OCI-LY1 (cell line): ENCODE results near the gene PSTPIP1.

Source experiments
- H2AFZ ChIP-seq: fragments of 200-600 bp; sonication (generic), shearing (Covaris generic); 2 replicates; pipeline ENCODE4 v1.6.0; 2014; ENCODE audit warnings: antibody characterized with exemption, mild to moderate bottlenecking, low read length
- H3F3A ChIP-seq: fragments of 200-600 bp; sonication (generic), shearing (Covaris generic); 2 replicates; pipeline ENCODE4 v1.6.0; 2014; ENCODE audit warnings: mild to moderate bottlenecking, antibody characterized with exemption, low read length, moderate library complexity; ENCODE audit not compliant: insufficient read depth
- H3K27ac ChIP-seq: fragments of 200-600 bp; sonication (generic); 2 replicates; pipeline ENCODE4 v1.5.1; 2014; ENCODE audit warnings: low read length, mixed run types, mild to moderate bottlenecking, low read depth; ENCODE audit not compliant: poor library complexity, severe bottlenecking
- H3K27me3 ChIP-seq: fragments of 200-600 bp; sonication (generic); 2 replicates; pipeline ENCODE4 v1.6.0; 2014; ENCODE audit warnings: antibody characterized with exemption, mild to moderate bottlenecking, low read length, moderate library complexity; ENCODE audit not compliant: insufficient read depth
- H3K36me3 ChIP-seq: fragments of 200-600 bp; sonication (generic); 2 replicates; pipeline ENCODE4 v1.6.1; 2014; ENCODE audit warnings: mild to moderate bottlenecking, antibody characterized with exemption, low read length, moderate library complexity, mixed read lengths; ENCODE audit not compliant: insufficient read depth
- H3K4me1 ChIP-seq: fragments of 200-600 bp; sonication (generic); 2 replicates; pipeline ENCODE4 v1.5.1; 2014; ENCODE audit warnings: mild to moderate bottlenecking, low read length, moderate library complexity; ENCODE audit not compliant: insufficient read depth, severe bottlenecking
- H3K4me2 ChIP-seq: fragments of 200-600 bp; sonication (generic), shearing (Covaris generic); 2 replicates; pipeline ENCODE4 v1.6.1; 2014; ENCODE audit warnings: low read length
- H3K4me3 ChIP-seq: fragments of 200-600 bp; sonication (generic); 2 replicates; pipeline ENCODE4 v1.5.1; 2014; ENCODE audit warnings: low read length, low read depth, mild to moderate bottlenecking, mixed read lengths; ENCODE audit not compliant: poor library complexity, severe bottlenecking
- H3K79me2 ChIP-seq: fragments of 200-600 bp; shearing (Covaris generic); 2 replicates; pipeline ENCODE4 v1.6.1; 2016; ENCODE audit warnings: mixed run types, low read length, mixed read lengths; ENCODE audit not compliant: insufficient read depth
- H3K9ac ChIP-seq: fragments of 200-600 bp; sonication (generic), shearing (Covaris generic); 2 replicates; pipeline ENCODE4 v1.6.1; 2014; ENCODE audit warnings: mild to moderate bottlenecking, low read length, mixed read lengths
- H3K9me2 ChIP-seq: fragments of 200-600 bp; sonication (generic), shearing (Covaris generic); 2 replicates; pipeline ENCODE4 v1.6.1; 2014; ENCODE audit warnings: low read depth, mild to moderate bottlenecking, low read length, mixed read lengths
- H3K9me3 ChIP-seq: fragments of 200-600 bp; shearing (Covaris generic); 2 replicates; pipeline ENCODE4 v1.6.1; 2014; ENCODE audit warnings: low read length, mixed read lengths
- H4K20me1 ChIP-seq: fragments of 200-600 bp; sonication (generic), shearing (Covaris generic); 2 replicates; pipeline ENCODE4 v1.6.0; 2016; ENCODE audit warnings: mild to moderate bottlenecking, low read length; ENCODE audit not compliant: insufficient read depth
- EZH2 ChIP-seq: fragments of 200-600 bp; sonication (generic), shearing (Covaris generic); IDR thresholded peaks from 2 replicates; pipeline ENCODE4 v1.8.0; 2017; ENCODE audit warnings: borderline replicate concordance, mixed run types, mild to moderate bottlenecking, antibody characterized with exemption, low read length, moderate library complexity, mixed read lengths
- TF ChIP-seq, protein P1 (sequence below): fragments of 200-600 bp; sonication (generic), shearing (Covaris generic); IDR thresholded peaks from 2 replicates; pipeline ENCODE4 v1.5.1; 2017; ENCODE audit warnings: mild to moderate bottlenecking, antibody characterized with exemption, low read length, moderate library complexity, mixed read lengths

The PSTPIP1 gene

DNA sequence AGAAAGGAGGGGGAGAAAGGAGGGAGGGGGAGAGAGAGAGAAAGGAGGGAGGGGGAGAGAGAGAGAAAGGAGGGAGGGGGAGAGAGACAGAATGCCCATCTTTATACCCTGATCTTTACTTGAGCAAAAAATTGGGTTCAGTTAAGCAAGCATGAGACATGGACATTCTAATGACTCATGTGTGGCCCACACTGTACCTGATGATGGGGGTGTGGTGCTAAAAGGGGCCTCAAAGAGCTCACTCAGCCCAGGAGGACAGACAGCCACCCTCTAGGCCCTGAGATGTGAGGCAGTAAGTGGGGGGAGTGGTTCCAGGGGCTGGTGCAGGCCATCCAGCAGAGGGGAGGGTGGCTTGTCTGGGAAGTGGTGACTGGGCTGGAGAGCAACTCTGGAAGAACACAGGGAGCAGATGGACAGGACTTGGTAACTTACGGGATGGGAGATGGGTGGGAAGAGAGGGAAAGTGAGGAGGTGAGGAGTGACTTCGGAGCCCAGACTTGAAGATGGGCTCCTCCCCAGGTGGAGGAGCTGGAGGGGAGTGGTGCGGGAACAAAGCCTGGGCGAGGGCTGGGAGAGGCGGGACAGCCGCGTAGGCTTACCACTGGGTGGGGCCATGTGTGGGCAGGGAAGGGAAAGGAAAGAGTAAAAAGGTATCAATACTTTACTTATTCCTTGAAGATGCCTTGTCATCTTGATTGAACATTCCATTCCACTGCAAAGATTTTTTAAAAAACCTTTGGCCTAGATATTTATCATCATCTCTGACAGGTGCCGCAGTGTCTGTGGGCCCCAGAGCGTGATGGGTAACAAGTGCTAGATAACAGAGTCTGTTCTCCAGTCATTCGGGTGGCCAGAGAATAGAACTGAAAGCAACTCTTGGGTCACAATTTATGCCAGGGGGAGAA is 43.6 kb downstream of the PSTPIP1 start:
- H3K9ac ChIP-seq, result no peak overlapping the region
- H3K9me3 ChIP-seq, result no peaks in the 10 kb centered on the region
- no peak overlapping the region for H2AFZ ChIP-seq
- no peak overlapping the region for H3K27ac ChIP-seq
- H3K36me3 ChIP-seq, result peaks cover 10% of the 10 kb centered on the region; the same call in 1 of the 2 replicates
- no peak for TF ChIP-seq EZH2
- TF ChIP-seq, protein P1, sequence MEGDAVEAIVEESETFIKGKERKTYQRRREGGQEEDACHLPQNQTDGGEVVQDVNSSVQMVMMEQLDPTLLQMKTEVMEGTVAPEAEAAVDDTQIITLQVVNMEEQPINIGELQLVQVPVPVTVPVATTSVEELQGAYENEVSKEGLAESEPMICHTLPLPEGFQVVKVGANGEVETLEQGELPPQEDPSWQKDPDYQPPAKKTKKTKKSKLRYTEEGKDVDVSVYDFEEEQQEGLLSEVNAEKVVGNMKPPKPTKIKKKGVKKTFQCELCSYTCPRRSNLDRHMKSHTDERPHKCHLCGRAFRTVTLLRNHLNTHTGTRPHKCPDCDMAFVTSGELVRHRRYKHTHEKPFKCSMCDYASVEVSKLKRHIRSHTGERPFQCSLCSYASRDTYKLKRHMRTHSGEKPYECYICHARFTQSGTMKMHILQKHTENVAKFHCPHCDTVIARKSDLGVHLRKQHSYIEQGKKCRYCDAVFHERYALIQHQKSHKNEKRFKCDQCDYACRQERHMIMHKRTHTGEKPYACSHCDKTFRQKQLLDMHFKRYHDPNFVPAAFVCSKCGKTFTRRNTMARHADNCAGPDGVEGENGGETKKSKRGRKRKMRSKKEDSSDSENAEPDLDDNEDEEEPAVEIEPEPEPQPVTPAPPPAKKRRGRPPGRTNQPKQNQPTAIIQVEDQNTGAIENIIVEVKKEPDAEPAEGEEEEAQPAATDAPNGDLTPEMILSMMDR, result no peak
- no peak overlapping the region for H3K4me2 ChIP-seq
- H3K4me3 ChIP-seq, result no peak overlapping the region
- H3K79me2 ChIP-seq, result no peaks in the 10 kb centered on the region
- no peaks in the 10 kb centered on the region for H3K27me3 ChIP-seq
- no peaks in the 10 kb centered on the region for H3K9me2 ChIP-seq
- no peaks in the 10 kb centered on the region for H3K4me1 ChIP-seq
- H3F3A ChIP-seq, result no peaks in the 10 kb centered on the region
- no peaks in the 10 kb centered on the region for H4K20me1 ChIP-seq

DNA sequence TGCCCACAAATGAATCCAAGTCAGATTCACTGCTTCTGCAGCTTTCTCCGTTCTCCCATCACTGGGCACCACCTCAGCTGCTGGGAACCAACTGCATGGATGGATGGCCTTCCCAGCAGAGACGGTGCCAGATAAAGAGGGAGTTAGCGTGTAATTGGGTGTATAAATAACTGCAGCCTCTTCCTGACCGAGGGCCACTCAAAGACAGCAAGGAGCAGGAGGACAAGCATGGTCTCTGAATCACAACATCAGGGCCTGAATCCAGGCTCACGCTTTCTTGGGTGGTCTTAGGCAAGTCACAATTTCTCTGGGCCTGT is 44.2 kb downstream of the PSTPIP1 start:
- Histone ChIP-seq H3K4me3 (no peak overlapping the region), H3K9ac (no peak overlapping the region), H3K4me1 (peaks cover 2% of the 10 kb centered on the region), H3F3A (no peaks in the 10 kb centered on the region), H3K4me2 (no peak overlapping the region), H2AFZ (no peak overlapping the region), H3K36me3 (peaks cover 12% of the 10 kb centered on the region; the same call in 1 of the 2 replicates), H3K79me2 (no peaks in the 10 kb centered on the region), H3K9me2 (no peaks in the 10 kb centered on the region), H3K27me3 (no peaks in the 10 kb centered on the region), H4K20me1 (no peaks in the 10 kb centered on the region), H3K27ac (no peak overlapping the region), H3K9me3 (no peaks in the 10 kb centered on the region)
- TF ChIP-seq, protein P1, result no peak
- no peak for TF ChIP-seq EZH2

DNA sequence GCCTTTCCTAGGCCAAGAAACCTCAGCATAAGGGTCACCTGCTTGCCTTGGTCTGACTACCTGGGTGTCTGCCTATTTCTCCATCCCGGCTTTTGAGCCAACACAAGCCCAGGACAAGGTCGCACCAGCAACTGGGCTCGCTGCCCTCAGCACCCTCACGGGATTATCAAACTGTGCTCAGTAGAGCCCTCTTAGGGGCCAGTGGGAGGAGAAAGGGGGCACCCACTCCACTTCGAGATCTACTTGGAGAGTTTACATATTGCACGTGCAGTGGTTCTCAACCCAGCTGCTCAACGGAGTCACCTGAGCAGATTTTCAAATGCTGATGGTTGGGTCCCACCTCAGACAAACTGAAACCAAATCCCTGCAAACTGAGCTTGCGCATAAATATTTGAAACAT is 44.9 kb downstream of the PSTPIP1 start:
- no peak for TF ChIP-seq EZH2
- TF ChIP-seq, protein P1, result no peak
- no peaks in the 10 kb centered on the region for H4K20me1 ChIP-seq
- no peaks in the 10 kb centered on the region for H3K27me3 ChIP-seq
- peaks cover 12% of the 10 kb centered on the region; the same call in 1 of the 2 replicates for H3K36me3 ChIP-seq
- no peaks in the 10 kb centered on the region for H3K79me2 ChIP-seq
- no peak overlapping the region for H3K27ac ChIP-seq
- no peaks in the 10 kb centered on the region for H3F3A ChIP-seq
- no peak overlapping the region for H3K9ac ChIP-seq
- H3K9me3 ChIP-seq, result no peaks in the 10 kb centered on the region
- no peak overlapping the region for H2AFZ ChIP-seq
- H3K4me3 ChIP-seq, result no peak overlapping the region
- peaks cover 9% of the 10 kb centered on the region for H3K4me1 ChIP-seq
- no peak overlapping the region for H3K4me2 ChIP-seq
- no peaks in the 10 kb centered on the region for H3K9me2 ChIP-seq
